Vagina (tissue), 2 donors: ENCODE data around the gene HRH2.

Experiments
- CTCF ChIP-seq, 3 experiments: fragments of 450-650 bp in 2 of 3; fragments of 200-600 bp in 1 of 3; sonication (generic) in 1 of 3; IDR thresholded peaks; one replicate each; pipeline ENCODE4 v1.5.1; 2017 to 2019; ENCODE audit warnings: antibody characterized with exemption in 3 of 3, mild to moderate bottlenecking in 2 of 3, moderate library complexity in 2 of 3
- POLR2A ChIP-seq, 2 donors: fragments of 450-650 bp; IDR thresholded peaks; one replicate each; pipeline ENCODE4 v1.6.1; 2017; ENCODE audit warnings: antibody characterized with exemption in 2 of 2, mild to moderate bottlenecking in 2 of 2, moderate library complexity in 2 of 2
- POLR2AphosphoS5 ChIP-seq, 2 donors: sonication (generic); formaldehyde crosslinking; IDR thresholded peaks; one replicate each; pipeline ENCODE4 v1.9.0; 2017; ENCODE audit warnings: antibody characterized with exemption in 2 of 2, mild to moderate bottlenecking in 2 of 2, low read depth in 1 of 2; ENCODE audit not compliant: insufficient read depth in 1 of 2

- TF ChIP-seq CTCF (IDR thresholded peaks at IDR 0.05): no peak
- TF ChIP-seq POLR2A (IDR thresholded peaks at IDR 0.05): no peak
- no peak for TF ChIP-seq POLR2AphosphoS5 (IDR thresholded peaks at IDR 0.05; ENCODE audit: insufficient read depth in 1 of 2, low read depth in 1 of 2)
Measured at GRCh38 chr5:175738126-175738525, 80.3 kb downstream of the HRH2 start.
